Measurements from ENCODE around the gene GALNS. TPM values are rescaled to one million over a fixed set of nuclear protein-coding genes. Genes with fewer than 3 reads are reported as not detected.

Gene GALNS
- total RNA-seq, 2 experiments from 2014 or later = 50.9 to 51.8 TPM

Other genes starting within 250 kb of the GALNS start
- under 1 TPM in 1 of 2 experiments, not detected in 1; 0.68 TPM for gene IL17C, start 218.4 kb downstream of the GALNS start, total RNA-seq
- gene CYBA, start 205.9 kb downstream of the GALNS start, total RNA-seq = 100 to 1,000 TPM; 505 to 513 TPM
- gene MVD, start 193.9 kb downstream of the GALNS start, total RNA-seq = 10 to 100 TPM; 80.7 to 84.2 TPM
- 10 to 100 TPM; 14.4 to 15.0 TPM for gene SNAI3, start 170.4 kb downstream of the GALNS start, total RNA-seq
- 100 to 1,000 TPM; 227 to 229 TPM for gene RNF166, start 150.5 kb downstream of the GALNS start, total RNA-seq
- gene CTU2, start 150.4 kb downstream of the GALNS start, total RNA-seq = 10 to 100 TPM; 22.8 to 25.7 TPM
- 100 to 1,000 TPM; 206 to 220 TPM for gene PIEZO1, start 71.7 kb downstream of the GALNS start, total RNA-seq
- 100 to 1,000 TPM; 135 to 140 TPM for gene CDT1, start 53.2 kb downstream of the GALNS start, total RNA-seq
- gene APRT, start 45.0 kb downstream of the GALNS start, total RNA-seq = 100 to 1,000 TPM; 124 to 139 TPM
- 10 to 100 TPM; 47.4 to 50.9 TPM for gene TRAPPC2L, start 180 bp upstream of the GALNS start, total RNA-seq
- gene PABPN1L, start 9.7 kb upstream of the GALNS start, total RNA-seq = not detected
- under 1 TPM; 0.08 to 0.26 TPM for gene CBFA2T3, start 120.3 kb upstream of the GALNS start, total RNA-seq
- gene ACSF3, start 236.9 kb upstream of the GALNS start, total RNA-seq = 10 to 100 TPM; 53.0 to 53.7 TPM

Data from activated naive CD8-positive, alpha-beta T cell treated with anti-CD3 and anti-CD28 coated beads, Interleukin-2, amount 10 ng/mL, durations not matched to agents 7 days and 5 days (primary cell).